HEK293 (cell line): Measurements from ENCODE around the gene CPNE2.

Experiments used
- CTCF ChIA-PET: fragments of 350-600 bp; formaldehyde crosslinking; extraction: SDS; loops from one replicate; lab custom pipeline; 2021; ENCODE audit warnings: antibody characterized with exemption; lab: Yijun Ruan, JAX
- POLR2A ChIA-PET: fragments of 300-600 bp; formaldehyde crosslinking; extraction: SDS; loops from one replicate; lab custom pipeline; 2020; ENCODE audit warnings: antibody characterized with exemption, inconsistent platforms; lab: Yijun Ruan, JAX
- H3K27ac ChIP-seq: fragments of 200-500 bp; sonication (Bioruptor generic); 2 replicates; pipeline ENCODE4 v1.5.1; 2014; ENCODE audit warnings: low read depth, low read length, control low read depth, inconsistent platforms; ENCODE audit errors: extremely low read depth
- H3K36me3 ChIP-seq, 2 experiments: fragments of 200-500 bp in 1 of 2; sonication (Bioruptor generic) in 1 of 2; 1 replicate in 1 of 2; 2 replicates in 1 of 2; pipeline ENCODE4 v1.5.1; 2014 to 2017; ENCODE audit warnings: inconsistent platforms in 2 of 2, low read length in 2 of 2; ENCODE audit not compliant: control insufficient read depth in 2 of 2, insufficient read depth in 1 of 2
- H3K4me1 ChIP-seq: fragments of 200-500 bp; sonication (Bioruptor generic); 2 replicates; pipeline ENCODE4 v1.5.1; 2014; ENCODE audit warnings: mild to moderate bottlenecking, low read length, inconsistent platforms; ENCODE audit not compliant: control insufficient read depth, insufficient read depth
- H3K4me3 ChIP-seq: 2 replicates; pipeline ENCODE4 v1.5.1; 2011; ENCODE audit warnings: low read depth, mild to moderate bottlenecking, control low read depth, low read length, moderate library complexity
- H3K9me3 ChIP-seq: fragments of 200-500 bp; sonication (Bioruptor generic); 2 replicates; pipeline ENCODE4 v1.5.1; 2014; ENCODE audit warnings: low read depth, low read length, inconsistent platforms; ENCODE audit not compliant: control insufficient read depth, insufficient read depth
- EGR2 ChIP-seq: fragments of 450-650 bp; formaldehyde crosslinking; IDR thresholded peaks from 2 replicates; pipeline ENCODE4 v1.5.1; 2016; ENCODE audit warnings: low read depth, missing biosample characterization, missing genetic modification characterization
- OVOL3 ChIP-seq: fragments of 450-650 bp; formaldehyde crosslinking; IDR thresholded peaks from 2 replicates; pipeline ENCODE4 v1.5.1; 2016; ENCODE audit warnings: missing biosample characterization, missing genetic modification characterization
- PRDM2 ChIP-seq: fragments of 450-650 bp; formaldehyde crosslinking; IDR thresholded peaks from 2 replicates; pipeline ENCODE4 v1.5.1; 2016; ENCODE audit warnings: missing biosample characterization, missing genetic modification characterization, borderline replicate concordance
- ZBTB8A ChIP-seq: fragments of 450-650 bp; formaldehyde crosslinking; IDR thresholded peaks from 2 replicates; pipeline ENCODE4 v1.5.1; 2016; ENCODE audit warnings: missing biosample characterization, missing genetic modification characterization
- ZFHX2 ChIP-seq: fragments of 450-650 bp; formaldehyde crosslinking; conservative IDR thresholded peaks from 2 replicates; pipeline ENCODE4 v1.5.1; 2016; ENCODE audit warnings: missing biosample characterization, missing genetic modification characterization
- ZIC2 ChIP-seq: fragments of 450-650 bp; formaldehyde crosslinking; IDR thresholded peaks from 2 replicates; pipeline ENCODE4 v1.5.1; 2016; ENCODE audit warnings: missing biosample characterization, missing genetic modification characterization
- ZNF121 ChIP-seq: fragments of 450-650 bp; formaldehyde crosslinking; IDR thresholded peaks from 2 replicates; pipeline ENCODE4 v1.5.1; 2016; ENCODE audit warnings: missing biosample characterization, missing genetic modification characterization
- ZNF146 ChIP-seq: fragments of 450-650 bp; formaldehyde crosslinking; IDR thresholded peaks from 2 replicates; pipeline ENCODE4 v1.5.1; 2016; ENCODE audit warnings: missing biosample characterization, missing genetic modification characterization
- ZNF513 ChIP-seq: fragments of 450-650 bp; IDR thresholded peaks from 2 replicates; pipeline ENCODE4 v1.5.1; 2018; ENCODE audit warnings: missing biosample characterization, missing genetic modification characterization
- ZXDB ChIP-seq: fragments of 450-650 bp; formaldehyde crosslinking; IDR thresholded peaks from 2 replicates; pipeline ENCODE4 v1.5.1; 2016; ENCODE audit warnings: missing biosample characterization, missing genetic modification characterization
- TF ChIP-seq, protein P1 (sequence below): fragments of 450-650 bp; formaldehyde crosslinking; IDR thresholded peaks from 2 replicates; pipeline ENCODE4 v1.5.1; 2016; ENCODE audit warnings: missing biosample characterization, missing genetic modification characterization

CPNE2 gene

GRCh38 chr16:57145046-57146021 is 53.0 kb downstream of the CPNE2 start:
- Histone ChIP-seq H3K9me3 (no peaks in the 10 kb centered on the region), H3K27ac (no peak overlapping the region), H3K36me3 (no peaks in the 10 kb centered on the region), H3K4me3 (no peak overlapping the region), H3K4me1 (no peaks in the 10 kb centered on the region)
- POLR2A ChIA-PET = no interaction called here
- CTCF ChIA-PET = interaction anchor here (0.6 to 1.2 kb wide), 3 partner anchors 62 to 273 kb away, joined by 3 read pairs; no protein-coding TSS in a partner anchor
- TF ChIP-seq ZIC2 (tag by site-specific recombination) = 0 out of 2 replicates have a peak, but pooled peaks have one; percentile 17
- TF ChIP-seq, protein P1, sequence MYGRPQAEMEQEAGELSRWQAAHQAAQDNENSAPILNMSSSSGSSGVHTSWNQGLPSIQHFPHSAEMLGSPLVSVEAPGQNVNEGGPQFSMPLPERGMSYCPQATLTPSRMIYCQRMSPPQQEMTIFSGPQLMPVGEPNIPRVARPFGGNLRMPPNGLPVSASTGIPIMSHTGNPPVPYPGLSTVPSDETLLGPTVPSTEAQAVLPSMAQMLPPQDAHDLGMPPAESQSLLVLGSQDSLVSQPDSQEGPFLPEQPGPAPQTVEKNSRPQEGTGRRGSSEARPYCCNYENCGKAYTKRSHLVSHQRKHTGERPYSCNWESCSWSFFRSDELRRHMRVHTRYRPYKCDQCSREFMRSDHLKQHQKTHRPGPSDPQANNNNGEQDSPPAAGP (tag by site-specific recombination) = no peak

- POLR2A ChIA-PET = no interaction called here
These were observed 53.8 kb downstream of the CPNE2 start for GRCh38 chr16:57146040-57146647.

More at GRCh38 chr16:57146040-57146647, 53.8 kb downstream of the CPNE2 start:
- H3K4me1 ChIP-seq = no peaks in the 10 kb centered on the region
- peaks cover 0 to 6% of the 10 kb centered on the region in 2 experiments; a peak in 1 of 3 replicates for H3K36me3 ChIP-seq
- CTCF ChIA-PET = interaction anchor here (1.2 kb wide), 1 partner anchor 272 kb away, joined by 3 read pairs; no protein-coding TSS in a partner anchor
- no peak overlapping the region for H3K4me3 ChIP-seq
- H3K9me3 ChIP-seq = no peaks in the 10 kb centered on the region
- TF ChIP-seq ZNF121 (tag by site-specific recombination) (no peak), OVOL3 (tag by site-specific recombination) (no peak), ZNF146 (tag by site-specific recombination) (no peak), ZBTB8A (tag by site-specific recombination) (no peak), PRDM2 (tag by site-specific recombination) (no peak), ZXDB (no peak), EGR2 (tag by site-specific recombination) (0 out of 2 replicates have a peak, but pooled peaks have one; percentile 7), ZFHX2 (tag by site-specific recombination) (0 out of 2 replicates have a peak, but pooled peaks have one; percentile 8), ZNF513 (tag by site-specific recombination) (peak; percentile 63)
- H3K27ac ChIP-seq = no peak overlapping the region
